ENCODE measurements around the gene SH3RF1. TPM values are rescaled to one million over a fixed set of nuclear protein-coding genes. Genes with fewer than 3 reads are reported as not detected.

Gene SH3RF1
- total RNA-seq, 4 donors from 2014 or later: 5.9 to 41.2 (median 15.0) TPM

- TF ChIP-seq CTCF (IDR thresholded peaks at IDR 0.05) (no peak), POLR2A (IDR thresholded peaks at IDR 0.05) (no peak)
- Histone ChIP-seq H3K9me3 (no peaks in the 10 kb centered on the region), H3K4me3 (no peak overlapping the region), H3K27ac (no peak overlapping the region), H3K27me3 (no peaks in the 10 kb centered on the region), H3K36me3 (no peaks in the 10 kb centered on the region), H3K4me1 (no peaks in the 10 kb centered on the region)
- DNase-seq: no peak
- intact Hi-C loops (cut with DNase I; ENCODE audit: low total_unique reads): no loop called here
These were observed 165.1 kb downstream of the SH3RF1 start for GRCh38 chr4:169105620-169106019.

GRCh38 chr4:169103966-169104412, 166.8 kb downstream of the SH3RF1 start:
- H3K27ac ChIP-seq: no peak overlapping the region
- intact Hi-C loops (cut with DNase I; ENCODE audit: low total_unique reads): no loop called here
- H3K9me3 ChIP-seq: no peaks in the 10 kb centered on the region
- no peak for DNase-seq
- no peaks in the 10 kb centered on the region for H3K36me3 ChIP-seq
- H3K4me1 ChIP-seq: no peaks in the 10 kb centered on the region
- H3K27me3 ChIP-seq: no peaks in the 10 kb centered on the region
- no peak overlapping the region for H3K4me3 ChIP-seq
- TF ChIP-seq POLR2A (IDR thresholded peaks at IDR 0.05) (no peak), CTCF (IDR thresholded peaks at IDR 0.05) (no peak)

- Histone ChIP-seq H3K27me3 (no peaks in the 10 kb centered on the region), H3K27ac (no peak overlapping the region), H3K4me1 (no peaks in the 10 kb centered on the region), H3K4me3 (no peak overlapping the region), H3K36me3 (no peaks in the 10 kb centered on the region), H3K9me3 (no peaks in the 10 kb centered on the region)
- no peak for TF ChIP-seq POLR2A (IDR thresholded peaks at IDR 0.05)
- no peak for TF ChIP-seq CTCF (IDR thresholded peaks at IDR 0.05)
- intact Hi-C loops (cut with DNase I; ENCODE audit: low total_unique reads): no loop called here
- no peak for DNase-seq
These were observed 168.7 kb downstream of the SH3RF1 start for GRCh38 chr4:169102026-169102425.

- TF ChIP-seq POLR2A (IDR thresholded peaks at IDR 0.05): no peak
- TF ChIP-seq CTCF (IDR thresholded peaks at IDR 0.05): no peak
- no peaks in the 10 kb centered on the region for H3K36me3 ChIP-seq
- H3K9me3 ChIP-seq: no peaks in the 10 kb centered on the region
- no peaks in the 10 kb centered on the region for H3K27me3 ChIP-seq
- H3K4me3 ChIP-seq: no peak overlapping the region
- intact Hi-C loops (cut with DNase I; ENCODE audit: low total_unique reads): no loop called here
- H3K4me1 ChIP-seq: no peaks in the 10 kb centered on the region
- H3K27ac ChIP-seq: peak overlapping the region in 1 of 2 donors; percentile 78
- no peak for DNase-seq
These were observed 170.1 kb downstream of the SH3RF1 start for GRCh38 chr4:169100670-169101101.

GRCh38 chr4:169099771-169100180, 171.0 kb downstream of the SH3RF1 start:
- TF ChIP-seq POLR2A (IDR thresholded peaks at IDR 0.05) (no peak), CTCF (IDR thresholded peaks at IDR 0.05) (no peak)
- Histone ChIP-seq H3K9me3 (no peaks in the 10 kb centered on the region), H3K36me3 (no peaks in the 10 kb centered on the region), H3K27me3 (no peaks in the 10 kb centered on the region), H3K4me3 (no peak overlapping the region), H3K4me1 (no peaks in the 10 kb centered on the region), H3K27ac (peak overlapping the region; percentile 39 to 78)
- peak; percentile 25 to 35 for DNase-seq
- intact Hi-C loops (cut with DNase I; ENCODE audit: low total_unique reads): no loop called here

Measured in uterus (tissue), 4 donors.